GM18519 (cell line): ENCODE measurements around the gene LRFN2.

ENCODE experiments used
- ATAC-seq: cut with Tn5 transposase; IDR thresholded peaks from one replicate; pipeline ENCODE4 v1.9.1; 2021; ENCODE audit warnings: mild to moderate bottlenecking, moderate library complexity; ENCODE audit not compliant: unreplicated experiment, low FRiP score

LRFN2 gene

GRCh38 chr6:40520678-40521077, 66.5 kb downstream of the LRFN2 start:
- no peak for ATAC-seq

GRCh38 chr6:40520084-40520483, 67.1 kb downstream of the LRFN2 start:
- no peak for ATAC-seq

- ATAC-seq = no peak
These were observed 69.5 kb downstream of the LRFN2 start for GRCh38 chr6:40517654-40518053.

GRCh38 chr6:40516429-40516828, 70.7 kb downstream of the LRFN2 start:
- ATAC-seq = no peak

GRCh38 chr6:40512340-40512739, 74.8 kb downstream of the LRFN2 start:
- no peak for ATAC-seq

- no peak for ATAC-seq
These were observed 75.3 kb downstream of the LRFN2 start for GRCh38 chr6:40511884-40512283.

GRCh38 chr6:40510442-40510841, 76.7 kb downstream of the LRFN2 start:
- ATAC-seq = no peak

- no peak for ATAC-seq
These were observed 77.4 kb downstream of the LRFN2 start for GRCh38 chr6:40509716-40510260.

GRCh38 chr6:40509086-40509485, 78.1 kb downstream of the LRFN2 start:
- no peak for ATAC-seq

GRCh38 chr6:40506954-40507353, 80.2 kb downstream of the LRFN2 start:
- ATAC-seq = no peak

GRCh38 chr6:40505191-40505810, 81.9 kb downstream of the LRFN2 start:
- no peak for ATAC-seq

- ATAC-seq = no peak
These were observed 82.9 kb downstream of the LRFN2 start for GRCh38 chr6:40504274-40504673.

- no peak for ATAC-seq
These were observed 86.9 kb downstream of the LRFN2 start for GRCh38 chr6:40500227-40500626.

GRCh38 chr6:40499215-40499614, 87.9 kb downstream of the LRFN2 start:
- ATAC-seq = no peak

GRCh38 chr6:40498148-40498547, 89.0 kb downstream of the LRFN2 start:
- no peak for ATAC-seq

- ATAC-seq = no peak
These were observed 95.0 kb downstream of the LRFN2 start for GRCh38 chr6:40492187-40492586.

GRCh38 chr6:40490508-40490907, 96.7 kb downstream of the LRFN2 start:
- no peak for ATAC-seq

GRCh38 chr6:40489798-40490197, 97.4 kb downstream of the LRFN2 start:
- no peak for ATAC-seq

GRCh38 chr6:40486576-40486975, 100.6 kb downstream of the LRFN2 start:
- no peak for ATAC-seq

- ATAC-seq = no peak
These were observed 101.4 kb downstream of the LRFN2 start for GRCh38 chr6:40485795-40486194.

- ATAC-seq = no peak
These were observed 101.9 kb downstream of the LRFN2 start for GRCh38 chr6:40485300-40485699.

- no peak for ATAC-seq
These were observed 103.1 kb downstream of the LRFN2 start for GRCh38 chr6:40484066-40484465.

GRCh38 chr6:40482532-40482931, 104.6 kb downstream of the LRFN2 start:
- no peak for ATAC-seq
